ENCODE data around the gene CAMTA1.

DNA sequence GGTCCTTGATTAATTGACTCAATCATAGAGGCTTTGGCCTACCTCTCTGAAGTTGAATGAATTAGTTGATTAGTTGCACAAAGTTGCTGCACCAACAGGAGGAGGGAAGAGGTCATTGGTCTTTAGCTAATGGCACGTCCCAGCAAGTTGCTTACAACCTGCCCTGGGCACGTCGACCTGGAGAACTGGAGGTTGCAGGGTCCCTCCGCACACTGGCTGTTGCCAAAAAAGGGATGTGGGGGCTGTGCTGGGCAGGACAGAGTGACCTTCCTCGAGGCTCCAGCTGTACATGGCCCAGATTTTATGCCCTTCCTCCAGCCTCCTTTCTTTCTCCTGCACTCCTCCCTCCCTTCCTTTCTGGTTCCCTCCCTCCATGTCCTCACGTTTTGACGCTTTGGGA is 755.6 kb downstream of the CAMTA1 start:
- TF ChIP-seq CTCF (IDR thresholded peaks at IDR 0.05): no peak
- no peak for TF ChIP-seq POLR2AphosphoS5 (IDR thresholded peaks at IDR 0.05; ENCODE audit: low read depth, low read length)
- no peak for TF ChIP-seq REST (IDR thresholded peaks at IDR 0.05; ENCODE audit: insufficient read depth in 1 of 2, low read depth in 2 of 2, low read length in 1 of 2)
